ENCODE data around the gene ATF4.
"Not testable (repeated sequence)": the region's sequence is repeated elsewhere in the genome, so short reads cannot be mapped to it uniquely, and the experiment has no call there.

Gene ATF4

DNA sequence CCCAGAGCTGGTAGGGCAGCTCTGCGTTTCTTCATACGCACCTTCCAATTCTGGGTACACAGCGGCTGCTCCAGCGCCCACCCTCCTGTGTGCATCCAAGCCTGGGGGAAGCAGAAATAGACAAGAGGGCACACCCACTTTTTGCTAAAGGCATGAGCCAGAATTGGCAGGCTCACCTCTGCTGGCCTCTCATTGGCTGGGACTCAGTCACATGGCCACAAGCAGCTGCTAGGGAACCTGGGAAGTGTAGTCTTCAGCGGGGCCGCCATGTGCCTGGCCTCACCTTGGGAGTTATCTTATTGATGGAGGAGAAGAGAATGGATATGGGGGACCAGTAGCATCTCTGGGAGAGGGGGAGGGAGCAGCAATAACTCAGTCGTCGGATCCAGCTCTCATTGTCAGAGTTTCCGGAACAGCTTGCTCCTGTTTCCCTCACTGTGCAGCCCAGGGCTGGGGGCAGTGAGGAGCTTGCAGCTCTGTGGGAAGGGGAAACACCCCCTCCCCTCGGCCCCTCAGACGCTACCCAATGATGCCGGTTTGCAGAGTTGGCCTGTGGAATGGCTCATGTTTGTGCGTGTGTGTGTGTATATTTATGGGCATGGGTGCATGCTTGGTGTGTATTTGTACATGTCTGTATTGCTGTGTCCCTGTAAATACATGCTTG, 30.1 kb upstream of the ATF4 start:
- DNase-seq = peak; percentile 77

DNA sequence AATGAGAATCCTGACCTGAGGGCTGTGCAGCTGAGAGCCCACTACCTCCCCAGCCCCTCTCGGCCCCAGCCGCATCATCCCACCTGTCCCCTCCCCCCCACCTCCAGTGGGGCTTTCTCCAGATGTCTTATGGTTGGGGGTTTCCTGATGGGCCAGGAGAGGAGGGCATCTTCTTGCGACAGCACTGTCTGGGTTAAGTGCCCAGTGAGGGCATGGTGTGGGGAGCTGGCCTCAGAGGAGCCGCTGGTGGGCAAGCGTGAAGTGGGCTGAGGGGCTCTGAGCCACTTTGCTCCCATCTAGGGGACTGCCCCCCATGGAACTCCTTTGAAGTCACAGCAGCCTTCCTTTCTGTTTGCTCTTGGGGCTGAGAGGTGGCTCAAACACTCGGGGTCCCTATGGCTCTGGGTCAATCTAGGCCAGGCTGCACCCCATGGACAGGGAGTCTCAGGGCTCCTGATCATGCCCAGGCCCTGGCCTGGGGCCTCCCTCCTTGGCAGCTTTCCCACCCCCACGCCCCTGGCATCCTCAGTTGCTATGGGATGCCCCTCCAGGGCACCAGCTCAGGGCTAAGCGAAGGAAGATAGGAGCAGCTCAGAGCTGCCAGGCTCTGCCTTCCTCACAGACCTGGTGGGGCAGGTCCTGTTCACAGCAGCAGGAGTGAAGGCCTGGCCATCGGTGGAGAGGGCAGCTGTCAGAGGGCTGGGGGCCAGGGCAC, 29.2 kb upstream of the ATF4 start:
- no peak for DNase-seq

GRCh38 chr22:39491696-39492095, 28.7 kb upstream of the ATF4 start:
- no peak for DNase-seq

DNA sequence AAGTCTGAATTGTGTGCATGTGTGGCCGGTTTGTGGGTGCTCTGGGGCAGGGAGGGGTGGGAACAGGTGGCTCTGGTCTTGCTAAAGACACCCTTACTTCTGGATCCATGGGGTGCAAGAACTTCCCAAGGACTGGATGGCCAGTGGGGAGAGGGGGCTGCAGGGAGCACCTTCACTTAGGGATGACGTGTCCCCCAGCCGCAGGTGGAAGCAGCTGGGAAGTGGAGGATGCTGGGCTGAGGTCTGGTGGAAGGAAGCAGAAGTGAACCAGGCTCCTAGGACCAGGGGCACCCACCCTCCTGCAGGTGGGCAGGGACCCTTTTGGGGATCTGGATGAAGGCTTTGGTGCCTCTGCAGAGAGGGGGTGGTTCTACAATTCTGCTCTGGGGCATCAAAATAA, 28.2 kb upstream of the ATF4 start:
- DNase-seq = no peak

GRCh38 chr22:39493759-39494158, 26.6 kb upstream of the ATF4 start:
- no peak for DNase-seq

DNA sequence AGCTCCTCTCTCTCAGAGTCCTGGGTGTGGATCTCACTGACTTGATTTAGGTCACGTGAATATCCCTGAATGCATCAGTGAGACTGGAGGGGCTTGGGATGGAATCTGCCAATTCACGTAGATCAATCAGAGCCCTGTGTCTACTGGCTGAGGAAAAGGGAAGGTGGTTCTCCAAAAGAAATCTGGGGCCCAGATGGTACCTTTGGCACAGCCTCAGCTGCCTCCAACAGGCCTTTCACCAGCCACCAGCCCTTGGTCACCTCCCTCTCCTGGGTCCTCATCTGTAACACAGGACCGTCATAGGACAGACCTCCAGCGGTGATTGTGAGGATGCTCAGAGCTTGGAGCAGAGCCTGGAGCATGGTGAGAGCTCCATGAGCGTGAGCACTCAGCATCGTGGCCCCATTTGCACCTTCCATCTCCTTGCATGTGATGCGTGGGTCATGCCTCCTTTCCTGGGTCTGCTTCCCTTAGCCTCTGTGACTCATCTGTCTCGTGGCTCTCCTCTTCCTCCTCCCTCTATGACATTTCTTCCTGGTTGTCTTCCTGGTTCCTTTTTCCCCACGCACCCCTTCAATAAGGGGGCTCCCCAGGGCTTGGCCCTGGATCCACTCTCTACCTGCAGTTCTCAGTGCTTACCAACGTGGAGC, 25.8 kb upstream of the ATF4 start:
- DNase-seq = no peak

DNA sequence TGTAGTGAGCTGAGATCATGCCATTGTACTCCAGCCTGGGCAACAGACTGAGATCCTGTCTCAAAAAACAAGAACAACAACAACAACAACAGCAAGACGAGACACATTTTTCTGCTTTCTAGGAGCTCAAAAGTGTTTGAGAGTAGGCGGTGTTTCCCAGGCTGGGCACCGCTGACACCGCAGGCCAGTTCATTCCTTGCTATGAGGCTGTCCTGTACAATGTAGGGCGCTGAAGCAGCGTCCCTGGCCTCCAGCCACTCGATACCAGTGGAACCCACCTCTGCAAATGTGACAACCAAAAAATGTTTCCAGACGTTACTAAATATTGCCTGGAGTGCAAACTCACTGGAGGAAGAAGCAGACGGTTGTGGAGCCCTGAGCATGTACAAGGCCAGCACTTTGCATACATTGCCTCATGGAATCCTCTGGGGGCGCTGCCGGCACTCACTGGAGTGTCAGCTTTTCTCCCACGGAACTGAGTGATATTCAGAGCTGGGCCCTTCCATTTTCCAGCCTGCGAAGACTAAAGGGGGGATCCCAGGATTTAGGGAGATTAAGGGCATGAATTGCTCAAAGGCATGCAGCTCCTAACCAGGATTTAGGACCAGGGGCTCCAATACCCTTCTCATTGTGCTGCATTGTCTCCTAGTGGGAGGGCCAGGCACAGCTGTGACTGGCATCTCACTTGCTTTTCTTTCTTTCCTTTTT, 24.1 kb upstream of the ATF4 start:
- peak; percentile 61 for DNase-seq

DNA sequence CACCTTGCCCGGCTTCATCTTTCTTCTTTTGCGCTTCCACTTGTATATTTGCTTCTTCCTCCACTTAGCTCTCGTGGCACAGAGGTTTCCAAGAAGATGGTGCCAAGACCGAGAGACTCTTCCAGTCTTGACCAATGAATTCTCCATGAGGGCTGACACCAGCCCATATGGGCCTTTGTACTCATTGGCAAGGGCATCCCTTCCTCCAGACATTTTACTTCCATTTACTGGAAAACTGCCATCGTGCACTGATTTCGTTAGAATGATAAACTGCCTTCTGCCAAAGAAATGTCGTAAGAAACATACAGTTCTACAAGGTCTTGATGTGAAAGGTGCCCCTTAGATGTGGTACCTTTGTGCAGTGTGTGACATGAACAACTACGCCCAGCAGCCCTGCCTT, 22.9 kb upstream of the ATF4 start:
- no peak for DNase-seq

- no peak for DNase-seq
Observed at GRCh38 chr22:39498368-39498767, 22.0 kb upstream of the ATF4 start.

- no peak for DNase-seq
Observed at GRCh38 chr22:39498802-39499201, 21.6 kb upstream of the ATF4 start.

DNA sequence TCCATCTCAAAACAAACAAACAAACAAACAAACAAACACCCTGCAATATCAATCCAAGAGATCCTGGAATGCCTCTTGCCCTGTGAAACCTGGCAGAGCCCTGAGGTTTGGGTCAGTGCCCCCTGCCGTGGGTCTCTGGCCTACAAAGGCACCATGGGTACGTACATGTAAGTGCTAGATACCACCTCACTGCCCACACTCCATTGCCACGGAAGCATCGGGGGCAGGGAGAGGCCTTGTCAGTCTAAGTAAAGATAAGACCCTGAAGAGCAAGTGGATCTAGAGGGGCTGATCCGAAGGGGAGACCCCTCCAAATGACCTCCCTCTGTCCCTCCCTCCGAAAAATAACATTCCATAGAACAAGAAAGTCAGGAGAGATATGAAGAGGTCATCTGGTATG, 20.3 kb upstream of the ATF4 start:
- DNase-seq = no peak

GRCh38 chr22:39501644-39502108, 18.7 kb upstream of the ATF4 start:
- no peak for DNase-seq

GRCh38 chr22:39502109-39502788, 18.1 kb upstream of the ATF4 start, which contains the start of gene MIEF1:
Gene MIEF1 (plus strand): TSS chr22:39502290. CDS start chr22:39511295, 9,005 bp downstream.
- peak; percentile 85 for DNase-seq

GRCh38 chr22:39502789-39503409, 17.5 kb upstream of the ATF4 start:
- DNase-seq = no peak

DNA sequence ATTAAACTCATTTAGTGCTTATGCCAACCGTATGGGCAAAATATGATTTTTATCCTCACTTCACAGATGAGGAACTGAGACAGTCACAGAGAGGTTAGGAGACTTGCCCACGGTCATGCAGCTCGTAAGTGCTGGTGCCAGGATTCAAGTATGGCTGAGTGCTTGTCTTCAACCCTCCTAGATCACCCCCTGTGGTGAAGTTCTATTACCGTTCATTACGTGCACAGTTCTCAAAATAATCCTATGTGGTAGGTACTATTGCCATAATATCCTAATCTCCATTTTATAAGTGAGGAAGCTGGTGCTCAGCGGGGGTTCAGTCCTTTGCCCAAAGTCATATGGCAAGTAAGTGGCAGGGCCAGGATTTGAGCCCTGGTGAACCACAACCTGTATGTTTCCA, 16.7 kb upstream of the ATF4 start:
- no peak for DNase-seq

DNA sequence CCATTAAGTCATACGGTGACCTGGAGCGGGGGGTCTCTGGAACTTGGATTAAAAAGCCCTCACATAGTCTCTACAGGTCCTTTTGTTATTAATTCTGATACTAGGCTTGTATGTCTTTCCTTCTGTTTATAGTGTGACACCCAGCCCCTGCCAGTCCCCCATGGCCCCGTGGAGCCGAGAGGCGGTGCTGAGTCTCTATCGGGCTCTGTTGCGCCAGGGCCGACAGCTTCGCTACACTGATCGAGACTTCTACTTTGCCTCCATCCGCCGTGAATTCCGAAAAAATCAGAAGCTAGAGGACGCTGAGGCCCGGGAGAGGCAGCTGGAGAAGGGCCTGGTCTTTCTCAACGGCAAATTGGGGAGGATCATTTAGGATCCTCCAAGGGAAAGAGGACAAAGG, 16.3 kb upstream of the ATF4 start:
- DNase-seq = no peak

DNA sequence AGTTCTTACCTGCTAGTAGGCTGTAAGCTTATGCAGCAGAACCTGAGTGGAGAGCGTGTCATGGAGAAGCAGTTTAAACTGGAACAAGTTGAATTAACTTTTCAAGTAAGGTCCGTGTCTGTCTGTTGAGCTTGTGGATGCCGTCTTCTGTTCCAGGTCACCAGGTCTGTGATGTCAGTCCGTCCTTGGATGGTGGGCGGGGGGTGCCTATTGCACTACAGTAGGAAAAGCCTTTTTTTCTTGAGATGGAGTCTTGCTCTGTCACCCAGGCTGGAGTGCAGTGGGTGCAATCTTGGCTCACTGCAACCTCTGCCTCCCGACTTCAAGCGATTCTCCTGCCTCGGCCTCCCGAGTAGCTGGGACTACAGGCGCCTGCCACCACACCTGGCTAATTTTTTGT, 13.3 kb upstream of the ATF4 start:
- not testable (repeated sequence) for DNase-seq

DNA sequence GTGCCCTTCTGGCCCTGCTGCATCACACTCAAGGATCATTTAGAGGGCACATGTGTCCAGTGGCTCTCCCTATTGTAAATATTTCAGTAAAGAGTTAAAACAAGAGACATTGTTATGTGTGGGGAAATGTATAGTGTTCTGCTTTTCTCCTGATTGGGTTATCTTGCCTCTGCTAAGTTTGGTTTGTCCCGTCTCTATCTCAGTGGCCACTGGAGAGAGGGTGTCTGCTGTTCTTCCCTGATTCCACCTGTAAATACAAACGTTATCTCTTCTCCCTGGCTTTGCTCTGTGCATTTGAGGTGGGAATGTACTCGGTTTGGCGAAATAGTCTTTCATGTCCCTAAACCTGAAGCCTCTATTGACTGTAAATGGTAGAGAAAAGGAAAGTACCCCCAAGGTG, 12.0 kb upstream of the ATF4 start:
- DNase-seq = no peak

DNA sequence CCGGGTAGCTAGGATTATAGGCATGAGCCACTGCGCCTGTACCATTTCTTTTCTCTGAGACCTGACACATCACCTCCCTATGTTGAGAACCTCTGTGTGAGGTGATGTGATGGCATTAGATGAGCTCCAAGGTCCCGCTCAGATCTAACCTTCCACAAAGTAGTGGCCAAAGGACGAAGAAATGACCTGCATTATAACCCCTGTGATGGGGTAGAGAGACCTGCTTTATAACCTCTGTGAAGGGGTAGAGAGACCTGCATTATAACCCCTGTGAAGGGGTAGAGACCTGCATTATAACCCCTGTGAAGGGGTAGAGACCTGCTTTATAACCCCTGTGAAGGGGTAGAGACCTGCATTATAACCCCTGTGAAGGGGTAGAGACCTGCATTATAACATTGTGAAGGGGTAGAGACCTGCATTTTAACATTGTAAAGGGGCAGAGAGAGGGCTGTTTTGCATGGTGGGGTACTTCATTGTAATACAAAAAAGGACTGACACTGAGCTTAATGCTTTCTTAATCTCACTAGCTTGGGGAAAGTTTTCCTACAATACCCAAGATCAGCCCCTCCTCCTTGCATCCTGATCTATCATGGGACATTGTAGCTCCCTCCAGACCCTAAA, 9.7 kb upstream of the ATF4 start:
- no peak for DNase-seq

- no peak for DNase-seq
Observed at GRCh38 chr22:39511226-39511625, 9.1 kb upstream of the ATF4 start.

- DNase-seq = no peak
Observed at GRCh38 chr22:39512026-39512425, 8.3 kb upstream of the ATF4 start.

DNA sequence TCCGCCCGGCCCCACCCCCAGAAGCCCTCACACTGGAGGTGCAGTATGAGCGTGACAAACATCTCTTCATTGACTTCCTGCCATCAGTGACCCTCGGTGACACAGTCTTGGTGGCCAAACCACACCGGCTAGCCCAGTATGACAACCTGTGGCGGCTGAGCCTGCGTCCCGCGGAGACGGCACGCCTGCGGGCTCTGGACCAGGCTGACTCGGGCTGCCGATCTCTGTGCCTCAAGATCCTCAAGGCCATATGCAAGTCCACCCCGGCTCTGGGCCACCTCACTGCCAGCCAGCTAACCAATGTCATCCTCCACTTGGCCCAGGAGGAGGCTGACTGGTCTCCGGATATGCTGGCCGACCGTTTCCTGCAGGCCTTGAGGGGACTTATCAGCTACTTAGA, 6.6 kb upstream of the ATF4 start:
- DNase-seq = no peak
